HCT116 (cell line): ENCODE data around the gene OR10A6. TPM values are rescaled to one million over a fixed set of nuclear protein-coding genes. Genes with fewer than 3 reads are reported as not detected.

Experiments used
- ATAC-seq: fragments of 200-7000 bp; cut with Tn5 transposase; 2 replicates; pipeline ENCODE4 v1.9.1; 2020; ENCODE audit warnings: mild to moderate bottlenecking, moderate library complexity
- BruUV-seq: library from RNA; stranded (reverse); fragments of 400-500 nt; replicated peaks from 2 replicates; lab custom pipeline; 2021; lab: Mats Ljungman, UMichigan
- CTCF ChIA-PET: fragments of 300-600 bp; sonication (Branson Sonifier 250); formaldehyde crosslinking; loops from one replicate; lab custom pipeline; 2021; ENCODE audit warnings: antibody characterized with exemption; lab: Charles Lee
- POLR2A ChIA-PET: fragments of 300-600, 350-600 bp; sonication (Branson Sonifier 250); formaldehyde crosslinking; loops from one replicate; lab custom pipeline; 2021; ENCODE audit warnings: antibody characterized with exemption; lab: Charles Lee
- RAD21 ChIA-PET, 2 experiments: fragments of 300-600 bp; sonication (Branson Sonifier 250); formaldehyde crosslinking; loops; one replicate each; lab custom pipeline; 2023; ENCODE audit warnings: low total read pairs in 2 of 2; ENCODE audit not compliant: uncharacterized antibody in 2 of 2, unreplicated experiment in 2 of 2, low non-redundant PET in 1 of 2; lab: Charles Lee
- DNase-seq: peaks from one replicate; pipeline ENCODE4 v3.0.0-alpha.2; 2010; ENCODE audit warnings: low read depth, low spot score
- H2AFZ ChIP-seq: fragments of 200-600 bp; shearing (Covaris generic), sonication (generic); 2 replicates; pipeline ENCODE4 v1.6.1; 2017; ENCODE audit warnings: low read depth, mixed run types, mixed read lengths, antibody characterized with exemption, low read length; ENCODE audit not compliant: poor library complexity, severe bottlenecking
- H3K27ac ChIP-seq: 2 replicates; pipeline ENCODE4 v1.5.1; 2012; ENCODE audit warnings: low read depth, low read length
- H3K27me3 ChIP-seq: fragments of 200-600 bp; sonication (generic); 2 replicates; pipeline ENCODE4 v1.6.1; 2016; ENCODE audit warnings: mixed run types, low read length, mixed read lengths; ENCODE audit not compliant: insufficient read depth
- H3K36me3 ChIP-seq, 2 experiments: fragments of 200-500 bp in 1 of 2; fragments of 200-600 bp in 1 of 2; sonication (Bioruptor generic) in 1 of 2; sonication (generic) in 1 of 2; 2 replicates each; pipeline versions ENCODE4 v1.5.1 to v1.6.1; 2014 to 2016; ENCODE audit warnings: low read length in 2 of 2, inconsistent platforms in 1 of 2, mixed read lengths in 1 of 2, mixed run types in 1 of 2; ENCODE audit not compliant: insufficient read depth in 2 of 2, control insufficient read depth in 1 of 2
- H3K4me1 ChIP-seq, 2 experiments: fragments of 200-600 bp in 1 of 2; sonication (generic) in 1 of 2; 2 replicates each; pipeline versions ENCODE4 v1.5.1 to v1.6.1; 2012 to 2017; ENCODE audit warnings: low read length in 2 of 2, inconsistent platforms in 1 of 2, mild to moderate bottlenecking in 1 of 2, mixed read lengths in 1 of 2, mixed run types in 1 of 2, moderate library complexity in 1 of 2; ENCODE audit not compliant: insufficient read depth in 2 of 2, control insufficient read depth in 1 of 2
- H3K4me2 ChIP-seq: fragments of 200-600 bp; sonication (generic); 2 replicates; pipeline ENCODE4 v1.6.1; 2017; ENCODE audit warnings: mixed run types, low read length, mixed read lengths
- H3K4me3 ChIP-seq, 2 experiments: fragments of 200-600 bp in 1 of 2; sonication (generic) in 1 of 2; replicated peaks in 1 of 2; 2 replicates each; pipeline ENCODE4 v1.5.1; 2011 to 2016; ENCODE audit warnings: low read length in 2 of 2, control low read depth in 1 of 2, low read depth in 1 of 2, mild to moderate bottlenecking in 1 of 2, mixed read lengths in 1 of 2, mixed run types in 1 of 2
- H3K79me2 ChIP-seq: fragments of 200-600 bp; sonication (generic); 2 replicates; pipeline ENCODE4 v1.6.1; 2017; ENCODE audit warnings: mild to moderate bottlenecking, mixed run types, low read length, moderate library complexity, mixed read lengths; ENCODE audit not compliant: insufficient read depth
- H3K9ac ChIP-seq: fragments of 200-600 bp; sonication (generic); 2 replicates; pipeline ENCODE4 v1.6.1; 2016; ENCODE audit warnings: low read length, mixed read lengths
- H3K9me2 ChIP-seq: fragments of 200-600 bp; sonication (generic), shearing (Covaris generic); 2 replicates; pipeline ENCODE4 v1.6.1; 2017; ENCODE audit warnings: mixed run types, mild to moderate bottlenecking, moderate library complexity; ENCODE audit not compliant: insufficient read depth
- H3K9me3 ChIP-seq, 2 experiments: fragments of 200-500 bp in 1 of 2; fragments of 200-600 bp in 1 of 2; sonication (Bioruptor generic) in 1 of 2; sonication (generic) in 1 of 2; 2 replicates each; pipeline ENCODE4 v1.6.1; 2014 to 2017; ENCODE audit warnings: low read length in 2 of 2, mixed read lengths in 2 of 2, inconsistent platforms in 1 of 2, low read depth in 1 of 2, mild to moderate bottlenecking in 1 of 2, mixed run types in 1 of 2, moderate library complexity in 1 of 2; ENCODE audit not compliant: control insufficient read depth in 1 of 2, insufficient read depth in 1 of 2
- H4K20me1 ChIP-seq: fragments of 200-600 bp; sonication (generic), shearing (Covaris generic); 2 replicates; pipeline ENCODE4 v1.6.1; 2017; ENCODE audit warnings: mixed run types, mild to moderate bottlenecking, moderate library complexity; ENCODE audit not compliant: insufficient read depth
- ATF3 ChIP-seq: IDR thresholded peaks from 2 replicates; pipeline ENCODE4 v1.6.1; 2012
- CBX3 ChIP-seq: IDR thresholded peaks from 2 replicates; pipeline ENCODE4 v1.6.1; 2012; ENCODE audit warnings: low read depth
- CEBPB ChIP-seq: IDR thresholded peaks from 2 replicates; pipeline ENCODE4 v1.6.1; 2012; ENCODE audit warnings: low read depth
- CTCF ChIP-seq, 3 experiments: fragments of 200-600 bp in 1 of 3; sonication (generic) in 1 of 3; IDR thresholded peaks in 2 of 3; conservative IDR thresholded peaks in 1 of 3; 2 replicates each; pipeline ENCODE4 v1.5.1; 2012 to 2017; ENCODE audit warnings: low read depth in 2 of 3, low read length in 2 of 3, antibody characterized with exemption in 1 of 3, borderline replicate concordance in 1 of 3, control low read depth in 1 of 3, mild to moderate bottlenecking in 1 of 3, mixed read lengths in 1 of 3, mixed run types in 1 of 3, moderate library complexity in 1 of 3; ENCODE audit not compliant: insufficient read depth in 1 of 3
- EZH2 ChIP-seq: fragments of 200-600 bp; sonication (generic); IDR thresholded peaks from 2 replicates; pipeline ENCODE4 v1.6.1; 2017; ENCODE audit warnings: antibody characterized with exemption, mixed run types
- REST ChIP-seq: IDR thresholded peaks from 2 replicates; pipeline ENCODE4 v1.6.1; 2012; ENCODE audit warnings: low read depth
- SIN3A ChIP-seq: IDR thresholded peaks from 2 replicates; pipeline ENCODE4 v1.6.1; 2012; ENCODE audit warnings: low read depth
- SRF ChIP-seq: IDR thresholded peaks from 2 replicates; pipeline ENCODE4 v1.6.1; 2012; ENCODE audit warnings: low read depth
- ZBTB33 ChIP-seq: IDR thresholded peaks from 2 replicates; pipeline ENCODE4 v1.6.1; 2011; ENCODE audit warnings: mild to moderate bottlenecking, low read length, moderate library complexity; ENCODE audit not compliant: insufficient replicate concordance; ENCODE audit errors: extremely low read depth
- ZFX ChIP-seq: fragments of 450-650 bp; IDR thresholded peaks from 2 replicates; pipeline ENCODE4 v1.6.1; 2017
- ZNF274 ChIP-seq: fragments of 200-500 bp; sonication (Bioruptor generic); IDR thresholded peaks from 2 replicates; pipeline ENCODE4 v1.6.1; 2014; ENCODE audit warnings: mild to moderate bottlenecking, low read depth, low read length, inconsistent platforms
- intact Hi-C: fragments of 100-400 bp; cut with micrococcal nuclease; formaldehyde crosslinking; loops from 2 replicates; pipeline ENCODE4 v1.10.0; 2022
- total RNA-seq: library from RNA; stranded (reverse); gene quantifications from one replicate; pipeline ENCODE4 v1.2.1, GENCODE V29; 2021; ENCODE audit not compliant: unreplicated experiment

OR10A6 gene
- total RNA-seq, 1 experiment from 2014 or later: not detected

GRCh38 chr11:7944123-7944522 is 13.1 kb upstream of the OR10A6 start:
- DNase-seq (no peak), ATAC-seq (no peak)
- intact Hi-C loops: no loop called here
- Histone ChIP-seq H3K9me2 (no peaks in the 10 kb centered on the region), H3K79me2 (no peaks in the 10 kb centered on the region), H3K4me3 (no peak overlapping the region), H3K27me3 (peaks cover 25% of the 10 kb centered on the region), H3K4me1 (no peaks in the 10 kb centered on the region), H2AFZ (no peak overlapping the region), H3K9ac (no peak overlapping the region), H3K27ac (no peak overlapping the region), H3K36me3 (no peaks in the 10 kb centered on the region), H3K4me2 (no peak overlapping the region), H4K20me1 (no peaks in the 10 kb centered on the region), H3K9me3 (peaks cover 0 to 4% of the 10 kb centered on the region in 2 experiments; a peak in 1 of 4 replicates)
- ChIA-PET CTCF (no interaction called here), POLR2A (no interaction called here), RAD21 (no interaction called here)
- BruUV-seq: no TSS peak
- TF ChIP-seq ZBTB33: no peak
- no peak for TF ChIP-seq CEBPB
- no peak for TF ChIP-seq EZH2
- TF ChIP-seq SIN3A: no peak
- no peak for TF ChIP-seq CTCF (IDR thresholded peaks at IDR 0.05 in 2 of 3, conservative IDR thresholded peaks at IDR 0.05 in 1 of 3; ENCODE audit: borderline replicate concordance in 1 of 3, insufficient read depth in 1 of 3, low read depth in 2 of 3, low read length in 2 of 3)
- TF ChIP-seq REST: no peak
- no peak for TF ChIP-seq ZNF274
- TF ChIP-seq ZFX: no peak
- no peak for TF ChIP-seq ATF3
- TF ChIP-seq SRF: no peak
- TF ChIP-seq CBX3: no peak
